ENCODE data around the gene EPB41. TPM values are rescaled to one million over a fixed set of nuclear protein-coding genes. Genes with fewer than 3 reads are reported as not detected.

Gene EPB41
- total and polyA plus RNA-seq, 9 of the 15 experiments (the other 6 are each of a cell fraction or from before 2014, with no cell fraction given): 3.7 to 213 (median 141) TPM

DNA sequence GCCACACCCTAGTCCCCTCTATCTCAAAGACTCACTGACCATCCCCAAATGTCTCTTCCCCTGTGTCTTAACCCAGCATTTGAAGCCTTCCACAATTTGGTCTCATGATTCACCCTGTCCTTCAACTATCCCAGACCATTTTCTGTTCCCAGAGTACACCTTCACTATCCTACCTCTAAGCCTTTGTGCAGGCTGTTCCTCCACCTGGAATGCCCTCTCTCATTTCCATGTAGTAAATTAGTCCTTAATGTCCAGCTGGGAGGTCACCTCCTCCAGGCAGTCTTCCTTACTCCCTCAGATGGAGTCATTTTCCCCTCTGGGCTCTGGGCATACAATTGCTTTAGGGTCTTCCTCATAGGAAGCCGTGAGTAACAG lies 31.1 kb upstream of the EPB41 start (continued):
- TF ChIP-seq SMAD4 (CRISPR knock-in tag; conservative IDR thresholded peaks at IDR 0.05) (no peak), ZNF79 (CRISPR knock-in tag; IDR thresholded peaks at IDR 0.05; ENCODE audit: low read depth) (no peak), MBD2 (IDR thresholded peaks at IDR 0.05; ENCODE audit: borderline replicate concordance, low read depth) (no peak), POU5F1 (IDR thresholded peaks at IDR 0.05; ENCODE audit: borderline replicate concordance, low read depth, low read length, partially characterized antibody) (no peak), SMARCC2 (IDR thresholded peaks at IDR 0.05; ENCODE audit: low read depth) (no peak), HDAC1 (IDR thresholded peaks at IDR 0.05) (peak in 1 of 2 experiments; percentile 89; a peak in 2 of 4 replicates), POLR2AphosphoS5 (IDR thresholded peaks at IDR 0.05; ENCODE audit: control insufficient read depth, insufficient read depth, low read depth, low read length) (no peak), NFE2L1 (tag; IDR thresholded peaks at IDR 0.05; ENCODE audit: borderline replicate concordance, low read depth) (no peak), EZH2 (IDR thresholded peaks at IDR 0.05; ENCODE audit: borderline replicate concordance, low read depth, low read length) (no peak), SMARCE1 (IDR thresholded peaks at IDR 0.05) (no peak), HDGF (IDR thresholded peaks at IDR 0.05) (peak; percentile 94; the same call in 1 of the 2 replicates), ZNF436 (CRISPR knock-in tag; IDR thresholded peaks at IDR 0.05) (peak; percentile 99)
- TF ChIP-seq, protein P1, sequence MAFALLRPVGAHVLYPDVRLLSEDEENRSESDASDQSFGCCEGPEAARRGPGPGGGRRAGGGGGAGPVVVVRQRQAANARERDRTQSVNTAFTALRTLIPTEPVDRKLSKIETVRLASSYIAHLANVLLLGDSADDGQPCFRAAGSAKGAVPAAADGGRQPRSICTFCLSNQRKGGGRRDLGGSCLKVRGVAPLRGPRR (CRISPR knock-in tag; IDR thresholded peaks at IDR 0.05): 0 out of 2 replicates have a peak, but pooled peaks have one; percentile 82
- TF ChIP-seq, protein P2, sequence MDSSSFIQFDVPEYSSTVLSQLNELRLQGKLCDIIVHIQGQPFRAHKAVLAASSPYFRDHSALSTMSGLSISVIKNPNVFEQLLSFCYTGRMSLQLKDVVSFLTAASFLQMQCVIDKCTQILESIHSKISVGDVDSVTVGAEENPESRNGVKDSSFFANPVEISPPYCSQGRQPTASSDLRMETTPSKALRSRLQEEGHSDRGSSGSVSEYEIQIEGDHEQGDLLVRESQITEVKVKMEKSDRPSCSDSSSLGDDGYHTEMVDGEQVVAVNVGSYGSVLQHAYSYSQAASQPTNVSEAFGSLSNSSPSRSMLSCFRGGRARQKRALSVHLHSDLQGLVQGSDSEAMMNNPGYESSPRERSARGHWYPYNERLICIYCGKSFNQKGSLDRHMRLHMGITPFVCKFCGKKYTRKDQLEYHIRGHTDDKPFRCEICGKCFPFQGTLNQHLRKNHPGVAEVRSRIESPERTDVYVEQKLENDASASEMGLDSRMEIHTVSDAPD (CRISPR knock-in tag; IDR thresholded peaks at IDR 0.05): no peak
- TF ChIP-seq, protein P3, sequence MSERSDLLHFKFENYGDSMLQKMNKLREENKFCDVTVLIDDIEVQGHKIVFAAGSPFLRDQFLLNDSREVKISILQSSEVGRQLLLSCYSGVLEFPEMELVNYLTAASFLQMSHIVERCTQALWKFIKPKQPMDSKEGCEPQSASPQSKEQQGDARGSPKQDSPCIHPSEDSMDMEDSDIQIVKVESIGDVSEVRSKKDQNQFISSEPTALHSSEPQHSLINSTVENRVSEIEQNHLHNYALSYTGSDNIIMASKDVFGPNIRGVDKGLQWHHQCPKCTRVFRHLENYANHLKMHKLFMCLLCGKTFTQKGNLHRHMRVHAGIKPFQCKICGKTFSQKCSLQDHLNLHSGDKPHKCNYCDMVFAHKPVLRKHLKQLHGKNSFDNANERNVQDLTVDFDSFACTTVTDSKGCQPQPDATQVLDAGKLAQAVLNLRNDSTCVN (CRISPR knock-in tag; IDR thresholded peaks at IDR 0.05): peak; percentile 86; the same call in 1 of the 2 replicates
- TF ChIP-seq, protein P4, sequence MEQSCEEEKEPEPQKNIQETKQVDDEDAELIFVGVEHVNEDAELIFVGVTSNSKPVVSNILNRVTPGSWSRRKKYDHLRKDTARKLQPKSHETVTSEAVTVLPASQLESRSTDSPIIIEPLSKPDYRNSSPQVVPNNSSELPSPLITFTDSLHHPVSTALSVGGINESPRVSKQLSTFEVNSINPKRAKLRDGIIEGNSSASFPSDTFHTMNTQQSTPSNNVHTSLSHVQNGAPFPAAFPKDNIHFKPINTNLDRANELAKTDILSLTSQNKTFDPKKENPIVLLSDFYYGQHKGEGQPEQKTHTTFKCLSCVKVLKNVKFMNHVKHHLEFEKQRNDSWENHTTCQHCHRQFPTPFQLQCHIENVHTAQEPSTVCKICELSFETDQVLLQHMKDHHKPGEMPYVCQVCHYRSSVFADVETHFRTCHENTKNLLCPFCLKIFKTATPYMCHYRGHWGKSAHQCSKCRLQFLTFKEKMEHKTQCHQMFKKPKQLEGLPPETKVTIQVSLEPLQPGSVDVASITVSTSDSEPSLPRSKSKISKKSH (CRISPR knock-in tag; IDR thresholded peaks at IDR 0.05): no peak
